IPS-15b (cell line): ENCODE data around the gene PAX1.

Experiments used
- H3K27me3 ChIP-seq: one replicate; pipeline ENCODE4 v1.6.1; 2013; ENCODE audit warnings: low read length; ENCODE audit not compliant: control insufficient read depth, insufficient read depth
- H3K36me3 ChIP-seq: one replicate; pipeline ENCODE4 v1.6.1; 2013; ENCODE audit warnings: low read length; ENCODE audit not compliant: control insufficient read depth, insufficient read depth
- H3K4me1 ChIP-seq: one replicate; pipeline ENCODE4 v1.6.1; 2013; ENCODE audit warnings: mild to moderate bottlenecking, low read length; ENCODE audit not compliant: control insufficient read depth, insufficient read depth
- H3K4me3 ChIP-seq: one replicate; pipeline ENCODE4 v1.5.1; 2013; ENCODE audit warnings: low read depth, low read length
- H3K9ac ChIP-seq: one replicate; pipeline ENCODE4 v1.6.1; 2013; ENCODE audit warnings: low read depth, mild to moderate bottlenecking, low read length
- H3K9me3 ChIP-seq: one replicate; pipeline ENCODE4 v1.6.1; 2013; ENCODE audit warnings: mild to moderate bottlenecking, low read length; ENCODE audit not compliant: control insufficient read depth, insufficient read depth

PAX1 gene

DNA sequence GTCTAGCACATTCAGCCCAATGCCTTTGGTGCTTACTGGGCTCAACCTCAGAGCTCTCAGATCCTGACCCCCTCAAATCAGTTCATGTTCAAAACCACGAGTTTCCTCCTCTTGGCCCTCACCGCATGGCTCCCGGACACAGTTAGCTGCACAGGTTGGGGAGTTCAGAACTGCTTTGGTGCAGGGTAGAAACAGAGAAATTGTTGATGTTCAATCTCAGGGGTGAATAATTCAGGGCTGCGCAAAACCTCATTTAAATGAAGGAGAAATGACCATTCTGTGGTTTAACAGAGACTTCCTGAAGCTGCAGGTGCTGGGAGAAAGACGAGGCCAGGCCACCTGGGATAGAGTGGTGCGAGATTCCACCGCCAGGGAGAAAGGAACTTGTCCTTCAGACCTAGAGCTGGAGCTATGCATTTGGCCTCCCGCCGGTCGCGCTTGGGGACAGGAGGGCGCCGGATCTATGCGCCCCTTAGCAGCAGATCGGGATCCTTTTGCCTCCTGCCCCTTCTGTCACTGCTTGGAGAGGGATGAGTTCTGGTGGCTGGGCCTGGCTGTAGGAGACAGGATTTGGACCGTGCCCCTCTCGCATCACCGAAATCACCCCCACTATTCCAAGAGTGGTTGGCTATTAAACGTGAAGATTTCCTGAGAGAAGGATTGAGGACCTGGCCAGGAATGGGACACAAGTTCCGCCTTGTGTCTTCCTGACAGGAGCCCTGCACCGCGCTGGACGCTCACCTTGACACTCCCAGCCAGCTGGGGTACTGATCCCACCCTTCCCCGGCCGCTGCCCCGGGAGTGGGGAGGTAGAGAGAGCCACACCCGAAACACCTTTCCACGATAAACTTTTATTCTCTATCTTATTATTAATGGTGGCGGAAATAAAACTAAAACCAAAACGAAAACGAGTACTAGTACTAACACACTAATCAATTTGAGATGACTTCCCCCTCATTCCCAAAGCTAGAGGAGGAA, 767 bp upstream of the PAX1 start:
- Histone ChIP-seq H3K4me3 (peak overlapping the region; percentile 18), H3K9me3 (no peaks in the 10 kb centered on the region), H3K27me3 (peaks cover 99% of the 10 kb centered on the region), H3K4me1 (peaks cover 5% of the 10 kb centered on the region), H3K9ac (no peak overlapping the region), H3K36me3 (no peaks in the 10 kb centered on the region)

- no peaks in the 10 kb centered on the region for H3K9me3 ChIP-seq
- H3K9ac ChIP-seq = no peak overlapping the region
- H3K4me3 ChIP-seq = peak overlapping the region; percentile 32
- H3K4me1 ChIP-seq = peaks cover 5% of the 10 kb centered on the region
- H3K36me3 ChIP-seq = no peaks in the 10 kb centered on the region
- peaks cover 99% of the 10 kb centered on the region for H3K27me3 ChIP-seq
Measured at GRCh38 chr20:21706261-21707195, 1.1 kb downstream of the PAX1 start.

- H3K9ac ChIP-seq = no peak overlapping the region
- no peaks in the 10 kb centered on the region for H3K9me3 ChIP-seq
- peaks cover 5% of the 10 kb centered on the region for H3K4me1 ChIP-seq
- peaks cover 99% of the 10 kb centered on the region for H3K27me3 ChIP-seq
- H3K36me3 ChIP-seq = no peaks in the 10 kb centered on the region
- peak overlapping the region; percentile 35 for H3K4me3 ChIP-seq
Measured at GRCh38 chr20:21707267-21707666, 1.8 kb downstream of the PAX1 start.

DNA sequence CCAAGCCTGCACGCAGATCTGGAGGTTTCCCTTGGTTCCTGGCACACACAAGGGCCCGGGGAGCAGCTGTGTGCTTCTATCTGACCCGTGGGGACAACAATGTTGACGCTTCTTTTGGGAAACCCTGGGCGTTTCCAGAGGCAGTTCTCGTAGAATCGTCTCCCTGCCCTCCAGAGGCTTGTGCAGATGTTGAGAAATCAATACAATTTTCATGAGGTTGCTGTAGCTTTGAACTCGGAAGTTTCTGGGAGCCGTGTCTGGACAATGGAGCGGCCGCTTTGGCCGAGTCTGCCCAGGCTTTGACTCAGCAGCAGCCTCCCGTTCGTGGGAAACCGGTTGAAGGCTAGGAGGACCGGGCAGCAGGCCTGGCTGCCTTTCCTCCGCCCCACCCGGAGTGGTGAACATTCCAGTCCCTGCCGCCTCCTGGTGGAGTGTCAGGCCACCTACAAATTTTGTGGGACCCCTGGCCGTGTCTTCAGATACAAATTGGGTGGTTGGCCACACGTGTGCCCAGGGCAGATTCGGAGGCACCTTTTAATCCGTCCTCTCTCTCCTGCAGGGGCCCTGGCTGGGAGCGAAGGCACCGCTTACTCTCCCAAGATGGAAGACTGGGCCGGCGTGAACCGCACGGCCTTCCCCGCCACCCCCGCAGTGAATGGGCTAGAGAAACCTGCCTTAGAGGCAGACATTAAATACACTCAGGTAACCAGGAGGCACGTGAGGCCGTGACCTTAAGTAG, 2.7 kb downstream of the PAX1 start:
- H3K27me3 ChIP-seq = peaks cover 99% of the 10 kb centered on the region

DNA sequence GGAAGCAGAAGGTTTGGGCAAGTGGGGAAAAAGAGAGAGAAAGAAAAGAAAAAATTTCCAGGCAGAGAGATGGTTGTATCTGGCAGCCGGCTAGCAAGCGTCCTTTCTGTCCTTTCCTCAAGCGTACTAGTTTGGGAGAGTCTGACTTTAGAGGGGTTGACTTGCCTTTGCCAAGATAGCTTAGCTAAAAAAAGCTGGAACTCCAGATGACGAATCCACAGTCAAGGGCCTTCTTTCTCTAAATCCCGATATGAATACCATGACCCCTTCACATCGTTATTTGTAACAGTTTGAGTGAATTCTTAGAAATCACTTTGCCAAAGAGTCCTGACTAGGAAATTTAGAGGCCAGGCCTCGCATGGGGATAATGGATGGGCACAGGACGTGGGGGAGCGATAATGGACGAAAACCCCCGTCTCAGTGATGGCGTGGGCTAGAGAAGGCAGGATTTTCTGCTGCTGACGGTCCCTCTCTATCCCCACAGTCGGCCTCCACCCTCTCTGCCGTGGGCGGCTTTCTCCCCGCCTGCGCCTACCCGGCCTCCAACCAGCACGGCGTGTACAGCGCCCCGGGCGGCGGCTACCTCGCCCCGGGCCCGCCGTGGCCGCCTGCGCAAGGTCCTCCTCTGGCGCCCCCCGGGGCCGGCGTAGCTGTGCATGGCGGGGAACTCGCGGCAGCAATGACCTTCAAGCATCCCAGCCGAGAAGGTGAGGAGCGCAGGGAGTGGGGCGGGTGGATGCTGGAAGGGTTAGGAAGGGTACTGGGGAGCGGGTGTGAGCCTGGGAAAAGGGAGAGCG, 3.5 kb downstream of the PAX1 start:
- peaks cover 99% of the 10 kb centered on the region for H3K27me3 ChIP-seq
- peak overlapping the region; percentile 35 for H3K4me3 ChIP-seq

More for the DNA sequence above, 2.7 kb downstream of the PAX1 start:
- peaks cover 5% of the 10 kb centered on the region for H3K4me1 ChIP-seq
- no peaks in the 10 kb centered on the region for H3K36me3 ChIP-seq
- H3K9me3 ChIP-seq = no peaks in the 10 kb centered on the region
- no peak overlapping the region for H3K9ac ChIP-seq
- peak overlapping the region; percentile 35 for H3K4me3 ChIP-seq

GRCh38 chr20:21709535-21709904, 4.1 kb downstream of the PAX1 start:
- Histone ChIP-seq H3K4me1 (peaks cover 4% of the 10 kb centered on the region), H3K36me3 (no peaks in the 10 kb centered on the region), H3K9me3 (no peaks in the 10 kb centered on the region), H3K9ac (no peak overlapping the region), H3K4me3 (peak overlapping the region; percentile 35), H3K27me3 (peaks cover 99% of the 10 kb centered on the region)

More for the DNA sequence above, 3.5 kb downstream of the PAX1 start:
- Histone ChIP-seq H3K36me3 (no peaks in the 10 kb centered on the region), H3K9me3 (no peaks in the 10 kb centered on the region), H3K4me1 (peaks cover 4% of the 10 kb centered on the region), H3K9ac (no peak overlapping the region)

GRCh38 chr20:21710341-21710740, 4.9 kb downstream of the PAX1 start:
- Histone ChIP-seq H3K36me3 (no peaks in the 10 kb centered on the region), H3K4me3 (no peak overlapping the region), H3K9me3 (no peaks in the 10 kb centered on the region), H3K4me1 (peaks cover 4% of the 10 kb centered on the region), H3K27me3 (peaks cover 99% of the 10 kb centered on the region), H3K9ac (no peak overlapping the region)

GRCh38 chr20:21710863-21711431, 5.5 kb downstream of the PAX1 start:
- H3K4me1 ChIP-seq = peaks cover 3% of the 10 kb centered on the region
- H3K27me3 ChIP-seq = peaks cover 100% of the 10 kb centered on the region
- no peak overlapping the region for H3K4me3 ChIP-seq

DNA sequence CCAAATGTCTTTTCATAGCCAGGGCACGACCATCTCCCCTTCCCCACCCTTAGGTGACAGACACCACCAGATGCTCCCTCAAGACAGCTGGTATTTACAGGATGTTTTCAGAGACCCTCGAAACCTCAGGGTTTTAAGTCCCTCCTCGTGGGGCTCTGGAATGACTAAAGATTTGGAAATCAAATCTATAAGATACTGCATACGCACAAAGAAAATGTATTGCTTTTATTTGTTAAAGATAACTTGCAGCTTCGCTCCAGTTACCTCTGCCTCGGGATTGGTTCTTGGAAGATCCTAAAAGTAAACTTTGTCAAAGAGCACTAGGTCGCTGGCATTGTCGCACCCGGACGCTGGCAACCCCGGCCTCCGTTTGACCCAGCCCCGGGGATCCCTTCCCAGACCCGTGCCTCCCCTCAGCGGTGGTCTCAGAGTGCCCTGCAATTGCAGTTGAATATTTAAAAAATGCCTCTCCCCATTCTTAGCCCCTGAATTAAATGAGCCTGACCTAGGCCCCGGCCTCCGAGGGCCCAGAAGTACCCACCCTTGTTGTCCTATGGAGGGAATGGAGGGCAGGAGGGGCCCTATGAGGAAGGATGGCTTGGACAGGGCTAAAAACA, 7.1 kb downstream of the PAX1 start:
- Histone ChIP-seq H3K27me3 (peaks cover 100% of the 10 kb centered on the region), H3K9ac (no peak overlapping the region), H3K4me3 (peak overlapping the region; percentile 51), H3K36me3 (no peaks in the 10 kb centered on the region), H3K4me1 (no peaks in the 10 kb centered on the region), H3K9me3 (no peaks in the 10 kb centered on the region)

More at GRCh38 chr20:21710863-21711431, 5.5 kb downstream of the PAX1 start:
- Histone ChIP-seq H3K36me3 (no peaks in the 10 kb centered on the region), H3K9ac (no peak overlapping the region), H3K9me3 (no peaks in the 10 kb centered on the region)

DNA sequence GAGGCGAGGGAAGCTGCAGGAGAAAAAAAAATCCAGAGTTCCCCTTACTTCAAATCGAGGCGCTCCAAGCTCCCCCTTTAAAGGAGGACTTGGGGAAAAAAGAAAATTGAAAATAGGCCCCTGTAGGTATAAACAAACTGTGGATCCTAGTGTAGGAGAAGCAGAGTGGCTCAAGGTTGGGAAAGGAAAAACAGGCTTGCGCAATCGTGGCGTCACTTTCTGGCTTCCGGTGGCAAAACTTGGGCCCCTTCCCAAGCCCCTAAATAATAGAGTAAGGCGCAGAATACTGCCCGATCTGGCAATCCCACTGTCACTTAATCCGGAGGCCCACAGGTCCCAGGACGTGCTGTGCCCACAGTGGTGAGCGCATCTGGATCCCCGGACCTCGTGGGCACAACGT, 8.0 kb downstream of the PAX1 start:
- peaks cover 100% of the 10 kb centered on the region for H3K27me3 ChIP-seq
- H3K9me3 ChIP-seq = no peaks in the 10 kb centered on the region
- H3K4me3 ChIP-seq = peak overlapping the region; percentile 51
- H3K36me3 ChIP-seq = no peaks in the 10 kb centered on the region
- H3K9ac ChIP-seq = no peak overlapping the region
- no peaks in the 10 kb centered on the region for H3K4me1 ChIP-seq
